Measurements from ENCODE around the gene PTPN3. TPM values are rescaled to one million over a fixed set of nuclear protein-coding genes. Genes with fewer than 3 reads are reported as not detected.
"Not testable (repeated sequence)": the region's sequence is repeated elsewhere in the genome, so short reads cannot be mapped to it uniquely, and the experiment has no call there.

Gene PTPN3
- total and polyA plus RNA-seq, 10 of the 15 experiments (the other 5 are each of a cell fraction or from before 2014, with no cell fraction given): 0.18 to 1.3 (median 0.39) TPM

DNA sequence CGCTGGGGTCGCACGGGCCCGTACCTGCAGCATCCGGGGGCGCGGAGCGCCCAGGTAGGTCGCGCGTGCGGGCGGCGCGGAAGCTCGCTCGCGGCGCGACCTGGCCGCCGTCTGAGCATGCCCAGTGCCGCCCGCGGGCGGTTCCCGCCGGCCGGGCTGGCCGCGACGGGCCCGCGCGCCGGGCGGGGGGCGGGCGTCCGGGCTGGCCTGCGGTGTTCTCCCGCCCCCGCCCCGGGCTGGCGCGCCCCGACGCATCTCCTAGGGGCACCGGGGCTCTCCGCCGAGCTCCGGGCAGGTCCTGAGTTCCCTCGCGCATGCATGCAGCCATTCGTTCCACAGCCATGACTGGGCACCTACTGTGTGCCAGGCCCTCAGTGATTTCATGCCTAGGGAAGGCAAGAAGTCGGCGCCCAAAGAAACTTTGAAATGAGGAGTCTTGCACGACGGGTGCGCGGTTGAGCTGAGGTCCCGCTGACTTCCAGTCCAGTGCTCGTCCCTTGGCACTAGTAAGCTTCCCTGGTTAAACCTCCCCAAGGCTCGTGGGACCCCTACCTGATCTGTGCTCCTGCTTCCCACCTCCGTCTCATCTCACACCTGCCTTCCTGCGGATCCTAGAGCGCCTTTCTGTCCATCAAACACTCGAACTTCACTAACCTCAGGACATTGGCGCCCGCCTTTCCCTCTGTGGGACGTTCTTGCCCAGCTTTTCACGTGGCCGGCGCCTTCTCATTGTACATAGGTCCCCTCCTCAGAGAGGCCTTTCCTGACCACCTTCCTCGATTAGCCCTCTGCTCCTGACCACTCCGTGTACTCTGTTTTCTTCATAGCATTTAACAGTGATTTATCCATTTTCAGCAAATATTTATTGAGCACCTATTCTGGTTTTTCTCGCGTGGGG lies at the start of gene PTPN3 (continued):
- TF ChIP-seq, protein P1, sequence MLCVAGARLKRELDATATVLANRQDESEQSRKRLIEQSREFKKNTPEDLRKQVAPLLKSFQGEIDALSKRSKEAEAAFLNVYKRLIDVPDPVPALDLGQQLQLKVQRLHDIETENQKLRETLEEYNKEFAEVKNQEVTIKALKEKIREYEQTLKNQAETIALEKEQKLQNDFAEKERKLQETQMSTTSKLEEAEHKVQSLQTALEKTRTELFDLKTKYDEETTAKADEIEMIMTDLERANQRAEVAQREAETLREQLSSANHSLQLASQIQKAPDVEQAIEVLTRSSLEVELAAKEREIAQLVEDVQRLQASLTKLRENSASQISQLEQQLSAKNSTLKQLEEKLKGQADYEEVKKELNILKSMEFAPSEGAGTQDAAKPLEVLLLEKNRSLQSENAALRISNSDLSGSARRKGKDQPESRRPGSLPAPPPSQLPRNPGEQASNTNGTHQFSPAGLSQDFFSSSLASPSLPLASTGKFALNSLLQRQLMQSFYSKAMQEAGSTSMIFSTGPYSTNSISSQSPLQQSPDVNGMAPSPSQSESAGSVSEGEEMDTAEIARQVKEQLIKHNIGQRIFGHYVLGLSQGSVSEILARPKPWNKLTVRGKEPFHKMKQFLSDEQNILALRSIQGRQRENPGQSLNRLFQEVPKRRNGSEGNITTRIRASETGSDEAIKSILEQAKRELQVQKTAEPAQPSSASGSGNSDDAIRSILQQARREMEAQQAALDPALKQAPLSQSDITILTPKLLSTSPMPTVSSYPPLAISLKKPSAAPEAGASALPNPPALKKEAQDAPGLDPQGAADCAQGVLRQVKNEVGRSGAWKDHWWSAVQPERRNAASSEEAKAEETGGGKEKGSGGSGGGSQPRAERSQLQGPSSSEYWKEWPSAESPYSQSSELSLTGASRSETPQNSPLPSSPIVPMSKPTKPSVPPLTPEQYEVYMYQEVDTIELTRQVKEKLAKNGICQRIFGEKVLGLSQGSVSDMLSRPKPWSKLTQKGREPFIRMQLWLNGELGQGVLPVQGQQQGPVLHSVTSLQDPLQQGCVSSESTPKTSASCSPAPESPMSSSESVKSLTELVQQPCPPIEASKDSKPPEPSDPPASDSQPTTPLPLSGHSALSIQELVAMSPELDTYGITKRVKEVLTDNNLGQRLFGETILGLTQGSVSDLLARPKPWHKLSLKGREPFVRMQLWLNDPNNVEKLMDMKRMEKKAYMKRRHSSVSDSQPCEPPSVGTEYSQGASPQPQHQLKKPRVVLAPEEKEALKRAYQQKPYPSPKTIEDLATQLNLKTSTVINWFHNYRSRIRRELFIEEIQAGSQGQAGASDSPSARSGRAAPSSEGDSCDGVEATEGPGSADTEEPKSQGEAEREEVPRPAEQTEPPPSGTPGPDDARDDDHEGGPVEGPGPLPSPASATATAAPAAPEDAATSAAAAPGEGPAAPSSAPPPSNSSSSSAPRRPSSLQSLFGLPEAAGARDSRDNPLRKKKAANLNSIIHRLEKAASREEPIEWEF (IDR thresholded peaks at IDR 0.05; ENCODE audit: insufficient replicate concordance, low read depth, low read length): no peak
- TF ChIP-seq WRNIP1 (IDR thresholded peaks at IDR 0.05; ENCODE audit: borderline replicate concordance, low read depth, low read length): no peak
- TF ChIP-seq, protein P2, sequence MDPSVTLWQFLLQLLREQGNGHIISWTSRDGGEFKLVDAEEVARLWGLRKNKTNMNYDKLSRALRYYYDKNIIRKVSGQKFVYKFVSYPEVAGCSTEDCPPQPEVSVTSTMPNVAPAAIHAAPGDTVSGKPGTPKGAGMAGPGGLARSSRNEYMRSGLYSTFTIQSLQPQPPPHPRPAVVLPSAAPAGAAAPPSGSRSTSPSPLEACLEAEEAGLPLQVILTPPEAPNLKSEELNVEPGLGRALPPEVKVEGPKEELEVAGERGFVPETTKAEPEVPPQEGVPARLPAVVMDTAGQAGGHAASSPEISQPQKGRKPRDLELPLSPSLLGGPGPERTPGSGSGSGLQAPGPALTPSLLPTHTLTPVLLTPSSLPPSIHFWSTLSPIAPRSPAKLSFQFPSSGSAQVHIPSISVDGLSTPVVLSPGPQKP (IDR thresholded peaks at IDR 0.05; ENCODE audit: low read depth, low read length): no peak
- TF ChIP-seq ETV6 (conservative IDR thresholded peaks at IDR 0.05 in 1 of 2, IDR thresholded peaks at IDR 0.05 in 1 of 2; ENCODE audit: borderline replicate concordance in 1 of 2, low read depth in 1 of 2): no peak
- TF ChIP-seq ESRRA (IDR thresholded peaks at IDR 0.05; ENCODE audit: low read length): no peak

DNA sequence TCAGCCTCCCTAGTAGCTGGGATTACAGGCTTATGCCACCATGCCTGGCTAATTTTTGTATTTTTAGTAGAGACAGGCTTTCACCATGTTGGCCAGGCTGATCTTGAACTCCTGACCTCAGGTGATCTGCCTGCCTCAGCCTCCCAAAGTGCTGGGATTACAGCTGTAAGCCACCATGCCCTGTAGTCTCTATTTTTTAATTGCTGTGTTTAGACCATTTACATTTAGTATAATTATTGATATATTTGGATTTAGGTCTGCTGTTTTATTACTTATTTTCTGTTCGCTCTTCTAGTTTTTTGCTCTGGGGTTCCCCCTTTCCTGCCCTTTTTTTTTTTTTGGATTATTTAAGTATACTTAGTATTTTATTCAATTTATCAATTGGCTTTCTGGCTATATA lies 46.8 kb upstream of the PTPN3 start:
- intact Hi-C loops (cut with micrococcal nuclease; ENCODE audit: unreplicated experiment); CTCF ChIA-PET; H3K4me1 ChIP-seq (ENCODE audit: control insufficient read depth, insufficient read depth, low read length); H3K9ac ChIP-seq (ENCODE audit: control insufficient read depth, insufficient read depth, low read length); H3K4me3 ChIP-seq; H3K9me3 ChIP-seq (replicated peaks; ENCODE audit: control insufficient read depth, insufficient read depth, low read length); ATAC-seq; H3K4me2 ChIP-seq (ENCODE audit: control insufficient read depth, insufficient read depth); DNase-seq (ENCODE audit: low read depth, low spot score); H3K27me3 ChIP-seq (replicated peaks in 1 of 2; ENCODE audit: control insufficient read depth in 2 of 2, insufficient read depth in 2 of 2, low read length in 1 of 2); H2AFZ ChIP-seq (ENCODE audit: control insufficient read depth, low read depth, low read length); SMC1A ChIA-PET (ENCODE audit: uncharacterized antibody, unreplicated experiment); RAD21 ChIA-PET (ENCODE audit: unreplicated experiment); POLR2A ChIA-PET; H4K20me1 ChIP-seq (ENCODE audit: control insufficient read depth, insufficient read depth); H3K79me2 ChIP-seq (ENCODE audit: control insufficient read depth, insufficient read depth, low read length); H3K27ac ChIP-seq (ENCODE audit: control insufficient read depth, insufficient read depth); FAIRE-seq; H3K36me3 ChIP-seq (ENCODE audit: control insufficient read depth in 2 of 2, insufficient read depth in 2 of 2, low read length in 1 of 2); BruUV-seq (replicated peaks); in situ Hi-C loops (cut with MboI): not testable (repeated sequence)
- 40% methylated on average over 1 of the region's 1 CpG for WGBS (ENCODE audit: insufficient coverage, insufficient replicate concordance, low lambda C conversion rate, missing lambda C conversion rate)

All from GM12878 (cell line).